NCI-H1694 treated with DMSO at 0.1 percent for 48 hours (cell line): ENCODE data around the gene RAB3IL1.

ENCODE experiments used
- DNase-seq: peaks from one replicate; lab custom pipeline; 2025; lab: John Stamatoyannopoulos, UW

Gene RAB3IL1

GRCh38 chr11:61866231-61866957, 51.0 kb downstream of the RAB3IL1 start:
- no peak for DNase-seq

GRCh38 chr11:61864814-61865775, 52.3 kb downstream of the RAB3IL1 start:
- no peak for DNase-seq

DNA sequence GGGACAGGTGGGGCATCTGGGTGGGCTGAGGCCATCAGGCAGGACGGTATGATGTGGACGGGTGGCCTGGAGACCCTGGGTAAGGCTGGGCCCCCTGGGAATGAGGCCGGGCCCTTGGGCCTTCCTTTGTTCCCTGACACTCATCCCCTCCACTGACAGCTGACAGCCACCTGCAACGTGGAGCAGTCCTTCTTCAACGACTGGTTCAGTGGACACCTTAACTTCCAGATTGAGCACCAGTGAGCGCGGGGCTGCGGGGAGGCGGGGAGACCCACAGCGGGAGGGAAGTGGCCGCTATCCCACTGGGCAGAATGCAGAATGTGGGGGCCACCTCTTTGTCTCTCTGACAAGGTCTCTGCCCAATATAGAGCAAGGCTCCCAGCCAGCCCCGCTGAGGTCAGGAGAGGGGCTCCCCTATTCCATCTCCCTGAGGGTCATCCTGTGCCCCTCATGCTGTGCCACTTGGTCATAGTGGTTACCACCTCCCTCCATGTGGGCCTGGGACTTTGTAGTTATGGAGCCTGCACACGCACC, 53.8 kb downstream of the RAB3IL1 start:
- DNase-seq: no peak

DNA sequence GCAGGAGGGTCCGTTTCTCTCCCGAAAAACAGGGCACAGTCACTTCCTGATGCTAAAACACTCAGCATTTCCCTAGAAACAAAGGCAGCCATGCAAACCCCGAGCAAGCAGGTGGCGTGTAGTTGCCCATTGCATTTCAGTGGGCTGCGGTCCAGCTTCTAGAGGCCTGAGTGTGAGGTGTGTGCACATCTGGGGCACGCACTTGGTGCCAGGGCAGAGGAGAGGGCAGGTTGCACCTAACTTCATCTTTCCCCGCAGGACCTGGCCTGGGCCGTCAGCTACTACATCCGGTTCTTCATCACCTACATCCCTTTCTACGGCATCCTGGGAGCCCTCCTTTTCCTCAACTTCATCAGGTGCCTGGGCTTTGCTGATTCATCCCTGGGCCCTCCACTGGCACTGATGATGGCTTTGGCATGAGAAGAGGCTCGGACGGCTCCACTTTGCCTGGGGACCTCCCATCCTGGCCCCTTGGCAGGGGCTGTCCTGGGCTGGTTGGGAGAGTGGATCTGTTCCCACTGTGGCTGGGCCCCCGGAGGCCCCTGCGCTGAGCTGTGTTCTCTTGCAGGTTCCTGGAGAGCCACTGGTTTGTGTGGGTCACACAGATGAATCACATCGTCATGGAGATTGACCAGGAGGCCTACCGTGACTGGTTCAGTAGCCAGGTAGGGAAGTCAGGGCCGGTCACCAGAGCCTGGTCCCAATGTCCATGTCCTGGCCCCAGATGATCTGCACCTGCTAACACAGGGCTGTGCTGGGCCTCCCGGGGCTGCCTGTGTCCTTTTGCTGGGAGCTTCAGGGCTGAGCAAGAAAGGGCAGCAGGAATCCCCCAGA, 54.4 kb downstream of the RAB3IL1 start:
- DNase-seq: no peak

GRCh38 chr11:61861634-61862033, 55.7 kb downstream of the RAB3IL1 start:
- DNase-seq: no peak

GRCh38 chr11:61860054-61860903, 57.1 kb downstream of the RAB3IL1 start:
- DNase-seq: no peak

DNA sequence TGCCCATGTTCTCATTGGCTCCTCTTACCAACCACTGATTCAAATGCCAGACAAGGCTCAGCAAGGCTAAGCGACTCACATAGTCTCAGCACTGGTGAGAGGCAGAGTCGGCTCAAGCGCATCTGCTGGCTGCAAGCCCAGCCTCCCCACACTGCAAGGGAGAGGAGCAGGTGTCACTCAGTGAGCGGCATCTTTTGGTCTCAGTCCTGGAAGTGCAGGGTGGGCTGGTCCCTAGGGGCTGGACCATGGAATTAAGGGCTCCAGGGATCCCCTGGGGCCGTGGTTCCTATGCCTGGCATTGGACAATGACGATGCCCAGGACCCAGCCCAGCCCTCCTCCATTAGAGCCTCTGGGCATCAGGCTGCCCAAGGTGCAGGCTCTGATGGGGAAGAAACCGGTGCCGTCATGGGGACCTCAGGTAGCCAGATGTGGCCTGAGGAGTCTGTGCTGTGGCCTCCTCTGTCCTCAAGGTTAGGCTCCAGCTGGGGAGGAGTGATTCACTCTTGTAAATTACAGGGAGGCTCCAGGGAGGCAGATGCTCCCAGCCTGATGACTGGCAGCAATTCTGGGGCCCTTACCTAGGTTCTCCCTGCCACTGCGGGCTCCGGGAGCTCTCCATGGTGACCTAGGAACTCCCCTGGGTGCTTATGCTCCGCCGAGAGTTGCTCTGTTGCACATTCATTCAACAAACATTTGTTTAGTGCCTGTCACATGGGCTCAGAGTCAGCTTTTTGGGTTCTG, 61.3 kb downstream of the RAB3IL1 start:
- no peak for DNase-seq

- DNase-seq: no peak
Measured at GRCh38 chr11:61854966-61855714, 62.2 kb downstream of the RAB3IL1 start.

DNA sequence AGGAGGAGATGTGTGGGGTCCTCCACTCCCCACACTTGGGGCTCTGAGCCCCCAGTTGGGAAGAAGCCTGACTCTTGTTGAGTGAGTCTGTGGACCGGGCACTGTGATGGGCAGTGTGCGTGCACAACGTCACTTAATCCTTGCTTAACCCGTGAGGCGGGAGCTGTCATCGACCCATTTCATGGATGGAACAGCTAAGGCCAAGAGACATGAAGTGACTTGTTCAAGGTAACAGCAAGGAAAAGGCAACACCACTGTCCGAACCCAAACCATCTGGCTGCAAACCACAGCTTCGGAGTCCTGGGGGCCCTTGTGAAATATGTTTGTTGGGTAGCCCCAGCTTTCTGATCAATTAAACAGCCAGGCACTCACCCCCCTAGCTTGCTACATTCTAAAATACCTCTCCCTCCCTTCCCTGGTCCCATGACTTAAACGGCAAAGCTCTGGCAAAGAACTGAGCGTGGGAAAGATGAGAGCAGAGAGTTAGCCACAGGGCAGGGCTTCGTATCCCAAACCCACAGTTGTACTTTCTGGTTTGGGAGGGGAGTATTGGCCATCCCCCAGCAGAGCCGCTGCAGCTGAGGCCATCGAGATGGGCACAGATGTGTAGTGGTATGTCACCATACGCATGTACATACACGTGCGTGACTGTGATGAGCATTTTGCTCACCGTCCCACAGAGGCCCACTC, 63.0 kb downstream of the RAB3IL1 start:
- no peak for DNase-seq

- DNase-seq: no peak
Measured at GRCh38 chr11:61853698-61854169, 63.6 kb downstream of the RAB3IL1 start.

GRCh38 chr11:61851900-61852295, 65.5 kb downstream of the RAB3IL1 start:
- DNase-seq: no peak

DNA sequence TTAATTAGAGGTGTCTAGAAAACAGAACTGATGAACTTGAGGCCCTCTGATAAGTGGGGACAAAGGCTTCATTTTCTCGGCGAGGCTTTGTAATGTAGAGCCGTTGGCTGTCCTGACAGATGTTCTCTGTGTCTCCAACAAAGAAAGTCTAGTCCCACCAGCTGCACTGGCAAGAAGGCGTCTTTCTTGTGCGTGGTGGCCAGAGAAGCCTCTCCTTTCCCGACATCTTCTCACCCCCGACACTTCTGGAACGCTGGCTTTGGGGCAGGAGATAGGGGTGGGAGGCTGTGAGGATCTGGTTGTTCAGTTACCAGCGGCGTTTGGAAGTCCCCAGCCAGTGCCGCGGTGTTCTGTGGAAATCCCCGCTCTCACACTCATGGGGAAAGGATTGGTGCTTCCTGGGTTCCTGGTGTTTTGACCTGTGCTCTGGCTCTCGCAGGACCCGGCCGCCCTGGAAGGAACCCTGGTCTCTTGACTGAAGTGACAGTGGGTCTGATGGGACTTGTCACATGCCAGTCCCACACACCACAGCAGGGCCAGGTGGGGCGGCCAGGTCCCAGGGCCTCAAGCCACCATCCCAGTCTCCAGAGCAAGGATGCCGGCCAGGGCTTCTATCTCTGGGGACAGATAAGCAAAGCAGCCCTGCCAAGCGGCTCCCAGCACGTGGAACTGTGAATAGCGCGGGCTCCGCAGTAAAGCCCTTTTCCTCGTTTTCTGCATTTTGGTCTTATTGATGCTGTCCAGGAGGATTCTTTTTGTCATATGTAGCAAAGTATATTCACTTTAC, 66.1 kb downstream of the RAB3IL1 start:
- DNase-seq: no peak

- DNase-seq: no peak
Measured at GRCh38 chr11:61850687-61851086, 66.7 kb downstream of the RAB3IL1 start.

DNA sequence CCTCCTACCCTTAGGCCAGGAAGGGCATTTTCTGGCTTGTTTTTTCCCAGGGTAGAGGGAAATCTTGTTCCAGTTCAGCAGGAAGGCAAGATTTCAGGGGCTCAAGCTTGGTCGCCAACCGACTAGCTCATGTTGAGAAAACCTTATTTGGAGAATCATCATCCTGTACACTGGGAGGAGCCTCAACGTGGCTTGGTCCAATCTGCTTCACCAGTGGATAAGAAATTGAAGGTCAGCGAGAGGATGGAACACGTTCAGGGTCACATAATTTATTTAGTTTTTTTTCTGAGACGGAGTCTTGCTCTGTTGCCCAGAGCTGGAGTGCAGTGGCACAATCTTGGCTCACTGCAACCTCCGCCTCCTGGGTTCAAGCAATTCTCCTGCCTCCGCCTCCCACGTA, 68.7 kb downstream of the RAB3IL1 start:
- no peak for DNase-seq

DNA sequence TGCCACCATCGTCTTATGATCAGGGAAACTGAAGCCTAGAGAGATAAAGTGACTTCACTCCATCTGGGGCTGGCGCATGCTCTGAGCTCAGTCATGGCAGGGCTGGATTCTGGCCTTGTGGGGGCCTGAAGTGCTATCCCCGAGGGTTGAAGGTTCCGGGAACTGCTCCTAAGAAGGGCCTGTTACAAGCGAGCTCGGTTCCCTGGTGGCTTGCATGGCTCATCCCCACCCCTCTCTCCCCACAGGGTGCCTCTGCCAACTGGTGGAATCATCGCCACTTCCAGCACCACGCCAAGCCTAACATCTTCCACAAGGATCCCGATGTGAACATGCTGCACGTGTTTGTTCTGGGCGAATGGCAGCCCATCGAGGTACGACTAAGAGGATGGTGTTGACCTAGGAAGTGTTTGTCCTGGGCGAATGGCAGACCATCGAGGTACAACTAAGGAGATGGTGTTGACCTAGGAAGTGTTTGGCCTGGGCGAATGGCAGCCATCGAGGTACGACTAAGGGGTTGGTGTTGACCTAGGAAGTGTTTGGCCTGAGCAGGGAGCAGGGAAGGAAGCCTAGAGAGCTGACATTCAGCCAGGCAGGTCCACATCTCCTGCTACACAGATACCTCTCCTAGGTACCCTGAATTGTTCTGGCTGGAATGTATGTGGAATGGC, 69.3 kb downstream of the RAB3IL1 start:
- no peak for DNase-seq
